GM23338 (cell line): ENCODE results near the gene MOB2. TPM values are rescaled to one million over a fixed set of nuclear protein-coding genes. Genes with fewer than 3 reads are reported as not detected.

Experiments used
- ATAC-seq: fragments of 200-7000 bp; cut with Tn5 transposase; 3 replicates; pipeline ENCODE4 v1.9.1; 2020
- DNase-seq: peaks from one replicate; pipeline ENCODE4 v3.0.0-alpha.2; 2015; ENCODE audit warnings: low spot score
- H2AFZ ChIP-seq: fragments of 200-600 bp; sonication (generic); 2 replicates; pipeline ENCODE4 v1.8.0; 2016; ENCODE audit warnings: antibody characterized with exemption, mild to moderate bottlenecking, moderate library complexity
- H3F3A ChIP-seq: fragments of 200-600 bp; sonication (generic); replicated peaks from 2 replicates; pipeline ENCODE4 v1.8.0; 2017; ENCODE audit warnings: antibody characterized with exemption, mixed run types, low read depth
- H3K27ac ChIP-seq: fragments of 200-600 bp; sonication (generic); 2 replicates; pipeline ENCODE4 v1.6.1; 2016; ENCODE audit warnings: low read depth
- H3K27me3 ChIP-seq: fragments of 200-600 bp; sonication (generic); 2 replicates; pipeline ENCODE4 v1.8.0; 2016; ENCODE audit warnings: mild to moderate bottlenecking, mixed run types, moderate library complexity; ENCODE audit not compliant: insufficient read depth
- H3K36me3 ChIP-seq: fragments of 200-600 bp; sonication (generic); 2 replicates; pipeline ENCODE4 v1.8.0; 2016; ENCODE audit warnings: mild to moderate bottlenecking; ENCODE audit not compliant: insufficient read depth
- H3K4me1 ChIP-seq: fragments of 200-600 bp; sonication (generic); 2 replicates; pipeline ENCODE4 v1.8.0; 2016; ENCODE audit warnings: mild to moderate bottlenecking, moderate library complexity; ENCODE audit not compliant: insufficient read depth
- H3K4me2 ChIP-seq: fragments of 200-600 bp; sonication (generic); 2 replicates; pipeline ENCODE4 v1.7.1; 2017; ENCODE audit warnings: mixed run types
- H3K4me3 ChIP-seq: fragments of 200-600 bp; sonication (generic); 2 replicates; pipeline ENCODE4 v1.6.1; 2016; ENCODE audit warnings: mixed run types
- H3K79me2 ChIP-seq: fragments of 200-600 bp; sonication (generic); replicated peaks from 2 replicates; pipeline ENCODE4 v1.8.0; 2017; ENCODE audit warnings: mild to moderate bottlenecking; ENCODE audit not compliant: insufficient read depth
- H3K9me2 ChIP-seq: fragments of 200-600 bp; sonication (generic); 2 replicates; pipeline ENCODE4 v1.8.0; 2017; ENCODE audit not compliant: insufficient read depth
- H4K20me1 ChIP-seq: fragments of 200-600 bp; sonication (generic); replicated peaks from 2 replicates; pipeline ENCODE4 v1.8.0; 2017; ENCODE audit warnings: mild to moderate bottlenecking; ENCODE audit not compliant: insufficient read depth
- H3K27ac Mint-ChIP-seq: 2 replicates; pipeline ENCODE4 v1.8.0; 2020; ENCODE audit warnings: inconsistent platforms, mild to moderate bottlenecking, moderate library complexity, mixed read lengths
- H3K27me3 Mint-ChIP-seq: 3 replicates; pipeline ENCODE4 v1.8.0; 2022; ENCODE audit warnings: low read depth, mild to moderate bottlenecking, moderate library complexity, mixed read lengths, inconsistent platforms; ENCODE audit not compliant: insufficient read depth, poor library complexity
- H3K36me3 Mint-ChIP-seq: 3 replicates; pipeline ENCODE4 v1.8.0; 2021; ENCODE audit warnings: low read depth, mild to moderate bottlenecking, inconsistent platforms, moderate library complexity, mixed read lengths
- H3K4me1 Mint-ChIP-seq: 3 replicates; pipeline ENCODE4 v1.8.0; 2020; ENCODE audit warnings: mild to moderate bottlenecking, inconsistent platforms, mixed read lengths
- H3K4me3 Mint-ChIP-seq: 3 replicates; pipeline ENCODE4 v1.8.0; 2021; ENCODE audit warnings: moderate library complexity, mild to moderate bottlenecking, inconsistent platforms, mixed read lengths
- H3K9me3 Mint-ChIP-seq: 3 replicates; pipeline ENCODE4 v1.8.0; 2020; ENCODE audit warnings: moderate library complexity, mild to moderate bottlenecking, inconsistent platforms, mixed read lengths
- CREB1 ChIP-seq: fragments of 250-450 bp; sonication (Bioruptor Pico); IDR thresholded peaks from 2 replicates; pipeline ENCODE4 v1.5.0; 2020; ENCODE audit warnings: low read depth, mild to moderate bottlenecking, moderate library complexity
- EZH2phosphoT487 ChIP-seq: fragments of 200-600 bp; sonication (generic); IDR thresholded peaks from one replicate; pipeline ENCODE4 v1.8.1; 2018; ENCODE audit warnings: antibody characterized with exemption; ENCODE audit not compliant: unreplicated experiment
- JUNB ChIP-seq: IDR thresholded peaks from one replicate; pipeline ENCODE4 v1.6.1; 2016; ENCODE audit warnings: antibody characterized with exemption; ENCODE audit not compliant: unreplicated experiment
- POLR2AphosphoS5 ChIP-seq: IDR thresholded peaks from 2 replicates; pipeline ENCODE4 v1.6.1; 2016; ENCODE audit warnings: antibody characterized with exemption, low read depth
- STAT1 ChIP-seq: IDR thresholded peaks from one replicate; pipeline ENCODE4 v1.6.1; 2016; ENCODE audit warnings: antibody characterized with exemption; ENCODE audit not compliant: unreplicated experiment
- ZNF114 ChIP-seq: fragments of 250-450 bp; sonication (Bioruptor Pico); IDR thresholded peaks from 2 replicates; pipeline ENCODE4 v1.5.0; 2020; ENCODE audit warnings: mild to moderate bottlenecking, moderate library complexity
- ZNF331 ChIP-seq: fragments of 250-450 bp; sonication (Bioruptor Pico); IDR thresholded peaks from 2 replicates; pipeline ENCODE4 v1.5.0; 2020; ENCODE audit warnings: low read depth, mild to moderate bottlenecking, moderate library complexity
- polyA plus RNA-seq: library from polyadenylated mRNA; unstranded; fragments of >200 nt; fragmentation: Nextera tagmentation; extraction: Ambion mirVana; gene quantifications from 2 replicates; pipeline ENCODE4 v1.2.1, GENCODE V29; 2016
- total RNA-seq: library from RNA; depleted of rRNA; stranded (reverse); fragments of >200 nt; shearing (Covaris generic); gene quantifications from 2 replicates; pipeline ENCODE4 v1.2.3, GENCODE V29; 2014
- TF ChIP-seq, protein P1 (sequence below), 2 experiments: fragments of 200-600 bp in 1 of 2; sonication (generic) in 1 of 2; conservative IDR thresholded peaks; 2 replicates each; pipeline versions ENCODE4 v1.5.1 to v1.6.1; 2016 to 2017; ENCODE audit warnings: antibody characterized with exemption in 2 of 2, low read depth in 2 of 2, mild to moderate bottlenecking in 2 of 2, moderate library complexity in 1 of 2
- TF ChIP-seq, protein P2 (sequence below): IDR thresholded peaks from one replicate; pipeline ENCODE4 v1.6.1; 2018; ENCODE audit warnings: antibody characterized with exemption; ENCODE audit not compliant: unreplicated experiment
- TF ChIP-seq, protein P3 (sequence below): IDR thresholded peaks from 2 replicates; pipeline ENCODE4 v1.6.1; 2016; ENCODE audit warnings: antibody characterized with exemption
- TF ChIP-seq, protein P4 (sequence below): fragments of 250-450 bp; sonication (Bioruptor Pico); IDR thresholded peaks from 2 replicates; pipeline ENCODE4 v1.5.0; 2020; ENCODE audit warnings: mild to moderate bottlenecking, moderate library complexity

The MOB2 gene
- total and polyA plus RNA-seq, 2 experiments from 2014 or later: 10.1 to 19.7 TPM

DNA sequence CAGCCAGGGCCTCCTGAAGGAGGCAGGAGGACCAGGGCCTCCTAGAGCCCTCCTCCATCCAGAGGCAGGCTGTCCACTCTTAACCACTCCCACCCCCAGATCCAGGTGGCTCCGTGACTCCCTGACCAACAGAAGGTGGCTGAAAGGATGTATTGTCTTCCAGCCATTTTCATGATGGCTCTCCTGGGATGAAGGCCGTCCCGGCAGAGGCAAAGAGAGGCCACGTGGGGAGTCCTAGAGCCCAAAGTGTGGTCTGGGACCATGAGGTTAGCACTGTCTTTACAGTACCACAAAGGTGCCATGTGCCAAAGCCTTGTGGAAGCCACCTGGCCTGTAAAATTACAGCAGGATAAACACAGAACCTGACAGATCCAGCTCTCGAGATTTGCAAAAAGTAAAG is 43.2 kb upstream of the MOB2 start (continued):
- TF ChIP-seq, protein P1, sequence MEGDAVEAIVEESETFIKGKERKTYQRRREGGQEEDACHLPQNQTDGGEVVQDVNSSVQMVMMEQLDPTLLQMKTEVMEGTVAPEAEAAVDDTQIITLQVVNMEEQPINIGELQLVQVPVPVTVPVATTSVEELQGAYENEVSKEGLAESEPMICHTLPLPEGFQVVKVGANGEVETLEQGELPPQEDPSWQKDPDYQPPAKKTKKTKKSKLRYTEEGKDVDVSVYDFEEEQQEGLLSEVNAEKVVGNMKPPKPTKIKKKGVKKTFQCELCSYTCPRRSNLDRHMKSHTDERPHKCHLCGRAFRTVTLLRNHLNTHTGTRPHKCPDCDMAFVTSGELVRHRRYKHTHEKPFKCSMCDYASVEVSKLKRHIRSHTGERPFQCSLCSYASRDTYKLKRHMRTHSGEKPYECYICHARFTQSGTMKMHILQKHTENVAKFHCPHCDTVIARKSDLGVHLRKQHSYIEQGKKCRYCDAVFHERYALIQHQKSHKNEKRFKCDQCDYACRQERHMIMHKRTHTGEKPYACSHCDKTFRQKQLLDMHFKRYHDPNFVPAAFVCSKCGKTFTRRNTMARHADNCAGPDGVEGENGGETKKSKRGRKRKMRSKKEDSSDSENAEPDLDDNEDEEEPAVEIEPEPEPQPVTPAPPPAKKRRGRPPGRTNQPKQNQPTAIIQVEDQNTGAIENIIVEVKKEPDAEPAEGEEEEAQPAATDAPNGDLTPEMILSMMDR (conservative IDR thresholded peaks at IDR 0.05; ENCODE audit: low read depth in 2 of 2): no peak
- no peak for TF ChIP-seq EZH2phosphoT487
- no peak for TF ChIP-seq ZNF114 (CRISPR knock-in tag)
- no peak for TF ChIP-seq STAT1
- TF ChIP-seq, protein P2, sequence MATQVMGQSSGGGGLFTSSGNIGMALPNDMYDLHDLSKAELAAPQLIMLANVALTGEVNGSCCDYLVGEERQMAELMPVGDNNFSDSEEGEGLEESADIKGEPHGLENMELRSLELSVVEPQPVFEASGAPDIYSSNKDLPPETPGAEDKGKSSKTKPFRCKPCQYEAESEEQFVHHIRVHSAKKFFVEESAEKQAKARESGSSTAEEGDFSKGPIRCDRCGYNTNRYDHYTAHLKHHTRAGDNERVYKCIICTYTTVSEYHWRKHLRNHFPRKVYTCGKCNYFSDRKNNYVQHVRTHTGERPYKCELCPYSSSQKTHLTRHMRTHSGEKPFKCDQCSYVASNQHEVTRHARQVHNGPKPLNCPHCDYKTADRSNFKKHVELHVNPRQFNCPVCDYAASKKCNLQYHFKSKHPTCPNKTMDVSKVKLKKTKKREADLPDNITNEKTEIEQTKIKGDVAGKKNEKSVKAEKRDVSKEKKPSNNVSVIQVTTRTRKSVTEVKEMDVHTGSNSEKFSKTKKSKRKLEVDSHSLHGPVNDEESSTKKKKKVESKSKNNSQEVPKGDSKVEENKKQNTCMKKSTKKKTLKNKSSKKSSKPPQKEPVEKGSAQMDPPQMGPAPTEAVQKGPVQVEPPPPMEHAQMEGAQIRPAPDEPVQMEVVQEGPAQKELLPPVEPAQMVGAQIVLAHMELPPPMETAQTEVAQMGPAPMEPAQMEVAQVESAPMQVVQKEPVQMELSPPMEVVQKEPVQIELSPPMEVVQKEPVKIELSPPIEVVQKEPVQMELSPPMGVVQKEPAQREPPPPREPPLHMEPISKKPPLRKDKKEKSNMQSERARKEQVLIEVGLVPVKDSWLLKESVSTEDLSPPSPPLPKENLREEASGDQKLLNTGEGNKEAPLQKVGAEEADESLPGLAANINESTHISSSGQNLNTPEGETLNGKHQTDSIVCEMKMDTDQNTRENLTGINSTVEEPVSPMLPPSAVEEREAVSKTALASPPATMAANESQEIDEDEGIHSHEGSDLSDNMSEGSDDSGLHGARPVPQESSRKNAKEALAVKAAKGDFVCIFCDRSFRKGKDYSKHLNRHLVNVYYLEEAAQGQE: no peak
- TF ChIP-seq ZNF331: no peak
- TF ChIP-seq JUNB: no peak
- TF ChIP-seq, protein P3, sequence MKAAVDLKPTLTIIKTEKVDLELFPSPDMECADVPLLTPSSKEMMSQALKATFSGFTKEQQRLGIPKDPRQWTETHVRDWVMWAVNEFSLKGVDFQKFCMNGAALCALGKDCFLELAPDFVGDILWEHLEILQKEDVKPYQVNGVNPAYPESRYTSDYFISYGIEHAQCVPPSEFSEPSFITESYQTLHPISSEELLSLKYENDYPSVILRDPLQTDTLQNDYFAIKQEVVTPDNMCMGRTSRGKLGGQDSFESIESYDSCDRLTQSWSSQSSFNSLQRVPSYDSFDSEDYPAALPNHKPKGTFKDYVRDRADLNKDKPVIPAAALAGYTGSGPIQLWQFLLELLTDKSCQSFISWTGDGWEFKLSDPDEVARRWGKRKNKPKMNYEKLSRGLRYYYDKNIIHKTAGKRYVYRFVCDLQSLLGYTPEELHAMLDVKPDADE: no peak

DNA sequence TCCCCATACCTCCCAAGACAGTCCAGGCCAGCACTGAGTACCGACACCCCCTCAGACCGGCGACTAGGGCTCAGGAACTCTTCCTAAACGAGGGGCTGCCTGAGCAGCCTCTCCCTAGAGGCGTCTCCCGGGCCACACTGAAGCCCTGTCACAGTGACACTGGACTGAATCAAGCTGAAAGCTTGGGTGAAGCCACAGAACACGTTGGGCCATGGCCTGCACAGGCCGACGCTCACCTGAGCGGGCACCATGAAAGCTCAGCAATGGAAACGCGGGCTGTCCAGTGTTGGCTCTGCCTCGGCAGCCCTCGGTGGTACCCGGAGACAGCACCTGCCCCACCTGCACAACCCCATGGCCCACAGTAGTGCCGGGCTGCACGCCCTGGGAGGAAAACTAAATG is 42.7 kb upstream of the MOB2 start:
- Histone ChIP-seq H2AFZ (no peak overlapping the region), H3K27ac (no peak overlapping the region), H3K36me3 (no peaks in the 10 kb centered on the region), H4K20me1 (peaks cover 7% of the 10 kb centered on the region), H3F3A (no peaks in the 10 kb centered on the region), H3K4me2 (no peak overlapping the region), H3K9me2 (no peaks in the 10 kb centered on the region), H3K27me3 (no peaks in the 10 kb centered on the region), H3K4me1 (no peaks in the 10 kb centered on the region), H3K79me2 (peaks cover 71% of the 10 kb centered on the region), H3K4me3 (no peak overlapping the region)
- H3K4me3 Mint-ChIP-seq: no peak overlapping the region
- ATAC-seq (no peak), DNase-seq (no peak)
- H3K27ac Mint-ChIP-seq: no peak overlapping the region
- no peaks in the 10 kb centered on the region; the same call in 2 of the 3 replicates for H3K4me1 Mint-ChIP-seq
- H3K27me3 Mint-ChIP-seq: peaks cover 3% of the 10 kb centered on the region
- no peaks in the 10 kb centered on the region for H3K36me3 Mint-ChIP-seq
- no peaks in the 10 kb centered on the region for H3K9me3 Mint-ChIP-seq
- no peak for TF ChIP-seq STAT1
- TF ChIP-seq, protein P4, sequence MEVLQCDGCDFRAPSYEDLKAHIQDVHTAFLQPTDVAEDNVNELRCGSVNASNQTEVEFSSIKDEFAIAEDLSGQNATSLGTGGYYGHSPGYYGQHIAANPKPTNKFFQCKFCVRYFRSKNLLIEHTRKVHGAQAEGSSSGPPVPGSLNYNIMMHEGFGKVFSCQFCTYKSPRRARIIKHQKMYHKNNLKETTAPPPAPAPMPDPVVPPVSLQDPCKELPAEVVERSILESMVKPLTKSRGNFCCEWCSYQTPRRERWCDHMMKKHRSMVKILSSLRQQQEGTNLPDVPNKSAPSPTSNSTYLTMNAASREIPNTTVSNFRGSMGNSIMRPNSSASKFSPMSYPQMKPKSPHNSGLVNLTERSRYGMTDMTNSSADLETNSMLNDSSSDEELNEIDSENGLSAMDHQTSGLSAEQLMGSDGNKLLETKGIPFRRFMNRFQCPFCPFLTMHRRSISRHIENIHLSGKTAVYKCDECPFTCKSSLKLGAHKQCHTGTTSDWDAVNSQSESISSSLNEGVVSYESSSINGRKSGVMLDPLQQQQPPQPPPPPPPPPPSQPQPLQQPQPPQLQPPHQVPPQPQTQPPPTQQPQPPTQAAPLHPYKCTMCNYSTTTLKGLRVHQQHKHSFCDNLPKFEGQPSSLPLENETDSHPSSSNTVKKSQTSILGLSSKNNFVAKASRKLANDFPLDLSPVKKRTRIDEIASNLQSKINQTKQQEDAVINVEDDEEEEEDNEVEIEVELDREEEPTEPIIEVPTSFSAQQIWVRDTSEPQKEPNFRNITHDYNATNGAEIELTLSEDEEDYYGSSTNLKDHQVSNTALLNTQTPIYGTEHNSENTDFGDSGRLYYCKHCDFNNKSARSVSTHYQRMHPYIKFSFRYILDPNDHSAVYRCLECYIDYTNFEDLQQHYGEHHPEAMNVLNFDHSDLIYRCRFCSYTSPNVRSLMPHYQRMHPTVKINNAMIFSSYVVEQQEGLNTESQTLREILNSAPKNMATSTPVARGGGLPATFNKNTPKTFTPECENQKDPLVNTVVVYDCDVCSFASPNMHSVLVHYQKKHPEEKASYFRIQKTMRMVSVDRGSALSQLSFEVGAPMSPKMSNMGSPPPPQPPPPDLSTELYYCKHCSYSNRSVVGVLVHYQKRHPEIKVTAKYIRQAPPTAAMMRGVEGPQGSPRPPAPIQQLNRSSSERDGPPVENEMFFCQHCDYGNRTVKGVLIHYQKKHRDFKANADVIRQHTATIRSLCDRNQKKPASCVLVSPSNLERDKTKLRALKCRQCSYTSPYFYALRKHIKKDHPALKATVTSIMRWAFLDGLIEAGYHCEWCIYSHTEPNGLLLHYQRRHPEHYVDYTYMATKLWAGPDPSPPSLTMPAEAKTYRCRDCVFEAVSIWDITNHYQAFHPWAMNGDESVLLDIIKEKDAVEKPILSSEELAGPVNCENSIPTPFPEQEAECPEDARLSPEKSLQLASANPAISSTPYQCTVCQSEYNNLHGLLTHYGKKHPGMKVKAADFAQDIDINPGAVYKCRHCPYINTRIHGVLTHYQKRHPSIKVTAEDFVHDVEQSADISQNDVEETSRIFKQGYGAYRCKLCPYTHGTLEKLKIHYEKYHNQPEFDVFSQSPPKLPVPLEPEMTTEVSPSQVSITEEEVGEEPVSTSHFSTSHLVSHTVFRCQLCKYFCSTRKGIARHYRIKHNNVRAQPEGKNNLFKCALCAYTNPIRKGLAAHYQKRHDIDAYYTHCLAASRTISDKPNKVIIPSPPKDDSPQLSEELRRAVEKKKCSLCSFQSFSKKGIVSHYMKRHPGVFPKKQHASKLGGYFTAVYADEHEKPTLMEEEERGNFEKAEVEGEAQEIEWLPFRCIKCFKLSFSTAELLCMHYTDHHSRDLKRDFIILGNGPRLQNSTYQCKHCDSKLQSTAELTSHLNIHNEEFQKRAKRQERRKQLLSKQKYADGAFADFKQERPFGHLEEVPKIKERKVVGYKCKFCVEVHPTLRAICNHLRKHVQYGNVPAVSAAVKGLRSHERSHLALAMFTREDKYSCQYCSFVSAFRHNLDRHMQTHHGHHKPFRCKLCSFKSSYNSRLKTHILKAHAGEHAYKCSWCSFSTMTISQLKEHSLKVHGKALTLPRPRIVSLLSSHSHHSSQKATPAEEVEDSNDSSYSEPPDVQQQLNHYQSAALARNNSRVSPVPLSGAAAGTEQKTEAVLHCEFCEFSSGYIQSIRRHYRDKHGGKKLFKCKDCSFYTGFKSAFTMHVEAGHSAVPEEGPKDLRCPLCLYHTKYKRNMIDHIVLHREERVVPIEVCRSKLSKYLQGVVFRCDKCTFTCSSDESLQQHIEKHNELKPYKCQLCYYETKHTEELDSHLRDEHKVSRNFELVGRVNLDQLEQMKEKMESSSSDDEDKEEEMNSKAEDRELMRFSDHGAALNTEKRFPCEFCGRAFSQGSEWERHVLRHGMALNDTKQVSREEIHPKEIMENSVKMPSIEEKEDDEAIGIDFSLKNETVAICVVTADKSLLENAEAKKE: no peak
- TF ChIP-seq, protein P1 (conservative IDR thresholded peaks at IDR 0.05; ENCODE audit: low read depth in 2 of 2): no peak
- TF ChIP-seq POLR2AphosphoS5: no peak
- TF ChIP-seq CREB1 (CRISPR knock-in tag): no peak
- TF ChIP-seq ZNF331: no peak
